GM20000 (cell line): Measurements from ENCODE around the gene KRT40.

Experiments
- DNase-seq: peaks from one replicate; pipeline ENCODE4 v3.0.0; 2012; ENCODE audit warnings: low spot score
- TF ChIP-seq, protein P1 (sequence below): IDR thresholded peaks from 2 replicates; pipeline ENCODE4 v1.5.1; 2012; ENCODE audit warnings: mild to moderate bottlenecking, control low read depth; ENCODE audit errors: extremely low read depth, missing control alignments

Gene KRT40

DNA sequence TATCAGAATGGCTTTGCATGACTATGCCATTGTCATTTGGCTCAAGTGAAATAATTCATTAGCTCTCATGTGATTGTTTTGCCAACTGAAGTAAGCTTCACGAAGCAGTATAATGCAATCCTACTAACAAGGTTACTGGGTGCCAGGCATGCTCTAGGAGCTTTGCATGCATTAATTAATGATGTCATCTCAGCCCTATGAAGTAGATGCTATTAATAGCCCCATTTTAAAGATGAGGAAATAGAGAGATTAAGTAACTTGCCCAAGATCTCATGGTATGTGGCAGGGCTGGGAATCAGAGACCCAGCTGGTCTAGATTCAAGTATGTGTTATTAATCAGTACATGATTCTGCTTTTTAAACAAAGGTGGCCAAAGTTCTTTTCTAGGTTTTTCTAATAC, 31.5 kb downstream of the KRT40 start:
- DNase-seq = no peak
- TF ChIP-seq, protein P1, sequence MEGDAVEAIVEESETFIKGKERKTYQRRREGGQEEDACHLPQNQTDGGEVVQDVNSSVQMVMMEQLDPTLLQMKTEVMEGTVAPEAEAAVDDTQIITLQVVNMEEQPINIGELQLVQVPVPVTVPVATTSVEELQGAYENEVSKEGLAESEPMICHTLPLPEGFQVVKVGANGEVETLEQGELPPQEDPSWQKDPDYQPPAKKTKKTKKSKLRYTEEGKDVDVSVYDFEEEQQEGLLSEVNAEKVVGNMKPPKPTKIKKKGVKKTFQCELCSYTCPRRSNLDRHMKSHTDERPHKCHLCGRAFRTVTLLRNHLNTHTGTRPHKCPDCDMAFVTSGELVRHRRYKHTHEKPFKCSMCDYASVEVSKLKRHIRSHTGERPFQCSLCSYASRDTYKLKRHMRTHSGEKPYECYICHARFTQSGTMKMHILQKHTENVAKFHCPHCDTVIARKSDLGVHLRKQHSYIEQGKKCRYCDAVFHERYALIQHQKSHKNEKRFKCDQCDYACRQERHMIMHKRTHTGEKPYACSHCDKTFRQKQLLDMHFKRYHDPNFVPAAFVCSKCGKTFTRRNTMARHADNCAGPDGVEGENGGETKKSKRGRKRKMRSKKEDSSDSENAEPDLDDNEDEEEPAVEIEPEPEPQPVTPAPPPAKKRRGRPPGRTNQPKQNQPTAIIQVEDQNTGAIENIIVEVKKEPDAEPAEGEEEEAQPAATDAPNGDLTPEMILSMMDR = no peak

DNA sequence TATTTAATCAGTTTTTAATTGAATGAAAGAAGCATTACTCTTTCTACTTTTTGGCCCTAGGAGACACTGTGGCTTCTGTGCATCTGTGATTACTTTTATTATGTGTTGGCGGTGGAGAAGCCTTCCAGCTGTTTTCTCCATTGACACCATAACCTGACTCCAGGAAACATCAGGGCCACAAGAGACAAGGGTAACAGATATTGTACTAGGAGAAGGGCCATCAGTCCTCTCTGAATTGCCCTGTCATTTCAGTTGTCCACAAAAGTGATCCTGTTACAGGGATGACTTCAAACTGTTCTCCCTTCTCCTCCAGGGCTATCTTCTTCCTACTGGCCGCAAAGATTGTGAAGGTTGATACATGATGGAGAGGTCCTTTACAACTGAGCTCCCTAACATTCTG, 32.0 kb downstream of the KRT40 start:
- TF ChIP-seq, protein P1 = no peak
- no peak for DNase-seq

DNA sequence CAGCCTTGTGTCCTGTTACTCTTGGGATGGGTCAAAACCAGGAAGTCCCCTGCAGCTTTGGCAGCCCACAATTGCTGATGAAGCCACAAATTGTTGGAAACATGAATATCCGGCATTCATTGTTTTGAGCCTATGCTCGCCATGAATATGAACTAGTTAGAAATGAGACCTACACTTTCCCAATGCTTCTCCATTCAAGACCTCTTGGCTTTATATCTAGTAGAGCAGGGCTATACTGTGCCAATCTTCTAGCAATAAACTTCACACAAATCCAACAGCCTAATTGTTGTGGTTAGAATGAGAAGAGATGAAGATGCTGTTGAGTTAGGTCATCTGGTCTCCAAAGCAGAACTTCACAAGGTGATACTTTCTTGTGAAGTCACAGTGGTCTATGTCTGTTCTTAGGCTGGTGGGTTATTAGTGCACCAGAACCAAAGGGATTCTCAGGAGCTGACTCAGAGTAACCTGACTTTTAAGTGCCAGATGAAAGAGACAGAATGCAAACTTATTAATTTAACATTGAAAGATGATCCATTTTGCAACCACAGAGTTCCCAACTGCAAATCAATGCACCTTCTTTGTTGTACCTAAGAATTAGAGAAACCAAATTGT, 33.0 kb downstream of the KRT40 start:
- TF ChIP-seq, protein P1 = no peak

DNA sequence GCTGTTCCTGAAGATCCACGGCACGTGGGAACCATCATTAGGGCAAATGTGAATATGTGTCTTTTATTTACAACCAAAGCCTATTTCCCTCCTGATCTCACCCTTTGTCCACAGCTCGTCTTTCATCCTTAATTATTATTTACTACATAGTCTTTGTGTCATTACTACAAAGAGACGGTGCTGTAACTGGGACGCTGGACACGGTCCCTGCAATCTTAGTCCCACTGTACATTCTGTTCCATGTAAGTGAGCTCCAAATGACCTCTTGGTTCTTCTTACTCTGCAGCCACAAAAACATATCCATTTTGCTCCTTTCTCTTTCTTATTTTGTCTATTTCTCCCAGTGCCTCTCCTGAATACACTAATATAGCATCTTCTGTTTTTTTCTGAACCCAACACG, 34.0 kb downstream of the KRT40 start:
- TF ChIP-seq, protein P1 = no peak

More for the DNA sequence above, 33.0 kb downstream of the KRT40 start:
- no peak for DNase-seq

DNA sequence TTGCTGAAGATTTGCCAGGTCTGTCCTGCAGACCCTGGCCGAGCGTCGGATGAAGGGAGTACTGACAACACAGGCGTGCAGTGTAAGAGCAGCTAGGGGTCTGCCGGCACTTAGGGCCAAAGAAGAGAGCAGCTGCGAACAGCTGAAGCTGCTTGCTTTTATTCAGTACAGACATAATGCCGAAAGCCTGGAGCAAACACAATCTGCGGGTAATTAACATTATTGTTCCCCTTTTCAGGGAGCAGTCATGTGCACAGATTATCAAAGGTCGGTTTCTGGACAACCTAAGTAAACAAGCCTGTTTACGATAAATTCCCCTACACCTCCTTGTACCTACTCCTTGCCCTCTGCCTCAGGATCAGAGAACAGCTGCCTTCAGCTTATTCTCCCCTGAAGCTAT, 34.7 kb downstream of the KRT40 start:
- no peak for DNase-seq

More for the DNA sequence above, 34.0 kb downstream of the KRT40 start:
- no peak for DNase-seq

DNA sequence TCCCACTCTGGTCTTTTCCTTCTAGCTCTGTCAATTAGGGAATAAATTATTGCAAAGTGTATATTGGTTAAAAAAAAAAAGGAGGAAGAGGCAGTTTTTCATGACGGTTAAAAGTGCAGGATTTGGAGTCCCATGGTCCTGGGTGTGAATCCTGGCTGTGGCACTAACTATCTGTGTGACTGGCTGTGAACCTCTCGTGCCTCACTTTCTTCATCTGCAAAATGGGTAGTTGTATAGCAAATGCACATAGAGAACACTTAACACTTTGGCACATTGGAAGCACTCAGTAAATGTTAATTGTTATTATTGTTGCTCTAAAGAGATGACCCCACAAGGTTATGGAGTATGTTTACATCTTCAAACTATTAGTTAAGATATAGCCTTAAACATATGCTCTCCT, 36.2 kb downstream of the KRT40 start:
- TF ChIP-seq, protein P1 = no peak
- no peak for DNase-seq

More for the DNA sequence above, 34.7 kb downstream of the KRT40 start:
- TF ChIP-seq, protein P1 = no peak

DNA sequence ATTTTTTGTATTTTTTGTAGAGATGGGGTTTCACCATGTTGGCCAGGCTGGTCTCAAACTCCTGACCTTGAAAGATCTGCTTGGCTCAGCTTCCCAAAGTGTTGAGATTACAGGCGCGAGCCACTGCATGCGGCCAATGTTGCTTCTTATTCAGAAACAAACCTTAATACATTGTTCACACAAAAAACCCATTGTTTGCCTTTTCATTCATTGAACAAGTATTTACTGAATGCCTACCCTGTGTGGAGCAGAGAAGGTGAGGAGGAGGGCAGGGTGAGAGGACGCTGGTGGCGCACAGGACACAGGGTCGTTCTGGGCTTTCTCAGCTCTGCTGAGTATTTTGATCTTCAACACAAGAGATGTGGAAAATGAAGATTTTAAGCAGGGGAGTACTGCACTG, 38.7 kb downstream of the KRT40 start:
- DNase-seq = no peak
- TF ChIP-seq, protein P1 = no peak
